Measurements from ENCODE around the gene OR2T4.

The OR2T4 gene

GRCh38 chr1:248388426-248388825 is 27.0 kb downstream of the OR2T4 start:
- H3K36me3 ChIP-seq (ENCODE audit: control insufficient read depth, insufficient read depth, low read length), result no peaks in the 10 kb centered on the region

GRCh38 chr1:248393050-248393449 is 31.6 kb downstream of the OR2T4 start:
- Histone ChIP-seq H3K4me1 (ENCODE audit: control insufficient read depth, insufficient read depth, low read length) (no peaks in the 10 kb centered on the region), H3K9ac (ENCODE audit: low read depth, low read length) (no peak overlapping the region), H3K4me3 (ENCODE audit: low read depth, low read length) (no peak overlapping the region), H3K36me3 (ENCODE audit: control insufficient read depth, insufficient read depth, low read length) (no peaks in the 10 kb centered on the region), H3K27me3 (ENCODE audit: control insufficient read depth, insufficient read depth, low read length) (no peaks in the 10 kb centered on the region), H3K9me3 (ENCODE audit: control insufficient read depth, insufficient read depth, low read length) (peaks cover 32% of the 10 kb centered on the region)

More at GRCh38 chr1:248388426-248388825, 27.0 kb downstream of the OR2T4 start:
- H3K4me1 ChIP-seq (ENCODE audit: control insufficient read depth, insufficient read depth, low read length), result no peaks in the 10 kb centered on the region
- H3K4me3 ChIP-seq (ENCODE audit: low read depth, low read length), result no peak overlapping the region
- H3K27me3 ChIP-seq (ENCODE audit: control insufficient read depth, insufficient read depth, low read length), result no peaks in the 10 kb centered on the region
- H3K9ac ChIP-seq (ENCODE audit: low read depth, low read length), result no peak overlapping the region
- peaks cover 34% of the 10 kb centered on the region for H3K9me3 ChIP-seq (ENCODE audit: control insufficient read depth, insufficient read depth, low read length)

GRCh38 chr1:248402748-248403147 is 41.3 kb downstream of the OR2T4 start, which contains the start of gene OR2T1:
TSS of gene OR2T1 (plus strand) at chr1:248403048. CDS start at chr1:248406148, 3,100 bp downstream.
- Histone ChIP-seq H3K9me3 (ENCODE audit: control insufficient read depth, insufficient read depth, low read length) (peaks cover 48% of the 10 kb centered on the region), H3K27me3 (ENCODE audit: control insufficient read depth, insufficient read depth, low read length) (no peaks in the 10 kb centered on the region), H3K9ac (ENCODE audit: low read depth, low read length) (no peak within 1 kb of the TSS), H3K36me3 (ENCODE audit: control insufficient read depth, insufficient read depth, low read length) (peaks cover 3% of the 10 kb centered on the region), H3K4me3 (ENCODE audit: low read depth, low read length) (no peak within 1 kb of the TSS), H3K4me1 (ENCODE audit: control insufficient read depth, insufficient read depth, low read length) (no peaks in the 10 kb centered on the region)

- peaks cover 3% of the 10 kb centered on the region for H3K36me3 ChIP-seq (ENCODE audit: control insufficient read depth, insufficient read depth, low read length)
- H3K9ac ChIP-seq (ENCODE audit: low read depth, low read length), result no peak overlapping the region
- no peaks in the 10 kb centered on the region for H3K4me1 ChIP-seq (ENCODE audit: control insufficient read depth, insufficient read depth, low read length)
- H3K9me3 ChIP-seq (ENCODE audit: control insufficient read depth, insufficient read depth, low read length), result peaks cover 47% of the 10 kb centered on the region
- H3K27me3 ChIP-seq (ENCODE audit: control insufficient read depth, insufficient read depth, low read length), result no peaks in the 10 kb centered on the region
- H3K4me3 ChIP-seq (ENCODE audit: low read depth, low read length), result no peak overlapping the region
These were observed 42.6 kb downstream of the OR2T4 start for GRCh38 chr1:248404024-248404423.

- Histone ChIP-seq H3K4me3 (ENCODE audit: low read depth, low read length) (no peak overlapping the region), H3K9me3 (ENCODE audit: control insufficient read depth, insufficient read depth, low read length) (peaks cover 33% of the 10 kb centered on the region), H3K9ac (ENCODE audit: low read depth, low read length) (no peak overlapping the region), H3K27me3 (ENCODE audit: control insufficient read depth, insufficient read depth, low read length) (no peaks in the 10 kb centered on the region), H3K36me3 (ENCODE audit: control insufficient read depth, insufficient read depth, low read length) (peaks cover 3% of the 10 kb centered on the region), H3K4me1 (ENCODE audit: control insufficient read depth, insufficient read depth, low read length) (no peaks in the 10 kb centered on the region)
These were observed 45.5 kb downstream of the OR2T4 start for GRCh38 chr1:248406721-248407692.

All from iPS-15b (cell line).